GM19035 (cell line): ENCODE data around the gene ADORA1.

Experiments
- ATAC-seq: cut with Tn5 transposase; IDR thresholded peaks from one replicate; pipeline ENCODE4 v1.9.1; 2021; ENCODE audit not compliant: unreplicated experiment

Gene ADORA1

GRCh38 chr1:203120325-203121153 is 7.0 kb upstream of the ADORA1 start:
- no peak for ATAC-seq

GRCh38 chr1:203121186-203122015 is 6.1 kb upstream of the ADORA1 start:
- no peak for ATAC-seq

- ATAC-seq: no peak
Observed at GRCh38 chr1:203122159-203122558, 5.4 kb upstream of the ADORA1 start.

- ATAC-seq: no peak
Observed at GRCh38 chr1:203124011-203124410, 3.5 kb upstream of the ADORA1 start.

- no peak for ATAC-seq
Observed at GRCh38 chr1:203124546-203125317, 2.8 kb upstream of the ADORA1 start.

GRCh38 chr1:203126151-203126865 is 1.2 kb upstream of the ADORA1 start:
- ATAC-seq: no peak

GRCh38 chr1:203126866-203127665 is 460 bp upstream of the ADORA1 start:
- no peak for ATAC-seq

- ATAC-seq: no peak
Observed at GRCh38 chr1:203128431-203128715, 847 bp downstream of the ADORA1 start.

GRCh38 chr1:203128716-203129500 is 1.4 kb downstream of the ADORA1 start:
- no peak for ATAC-seq

GRCh38 chr1:203129501-203130231 is 2.1 kb downstream of the ADORA1 start:
- ATAC-seq: no peak

GRCh38 chr1:203130358-203130985 is 2.9 kb downstream of the ADORA1 start:
- ATAC-seq: no peak

- no peak for ATAC-seq
Observed at GRCh38 chr1:203131548-203132200, 4.1 kb downstream of the ADORA1 start.

- ATAC-seq: no peak
Observed at GRCh38 chr1:203133970-203134725, 6.6 kb downstream of the ADORA1 start.

GRCh38 chr1:203135636-203136305 is 8.2 kb downstream of the ADORA1 start:
- ATAC-seq: no peak

- ATAC-seq: no peak
Observed at GRCh38 chr1:203136409-203137042, 9.0 kb downstream of the ADORA1 start.

- no peak for ATAC-seq
Observed at GRCh38 chr1:203137324-203137723, 9.8 kb downstream of the ADORA1 start.
